ENCODE measurements around the gene ZNF777. TPM values are rescaled to one million over a fixed set of nuclear protein-coding genes. Genes with fewer than 3 reads are reported as not detected.

The ZNF777 gene
- total RNA-seq, 1 donor from 2014 or later, result 15.1 TPM

- Mint-ChIP-seq H3K27me3 (ENCODE audit: low read depth) (no peaks in the 10 kb centered on the region), H3K4me3 (ENCODE audit: unreplicated experiment) (no peak overlapping the region), H3K36me3 (ENCODE audit: low read depth) (peaks cover 31% of the 10 kb centered on the region), H3K9me3 (ENCODE audit: low read depth) (no peaks in the 10 kb centered on the region), H3K27ac (ENCODE audit: unreplicated experiment) (no peak overlapping the region), H3K4me1 (ENCODE audit: low read depth) (no peaks in the 10 kb centered on the region)
- DNase-seq (ENCODE audit: low spot score), result no peak
- TF ChIP-seq, protein P1, sequence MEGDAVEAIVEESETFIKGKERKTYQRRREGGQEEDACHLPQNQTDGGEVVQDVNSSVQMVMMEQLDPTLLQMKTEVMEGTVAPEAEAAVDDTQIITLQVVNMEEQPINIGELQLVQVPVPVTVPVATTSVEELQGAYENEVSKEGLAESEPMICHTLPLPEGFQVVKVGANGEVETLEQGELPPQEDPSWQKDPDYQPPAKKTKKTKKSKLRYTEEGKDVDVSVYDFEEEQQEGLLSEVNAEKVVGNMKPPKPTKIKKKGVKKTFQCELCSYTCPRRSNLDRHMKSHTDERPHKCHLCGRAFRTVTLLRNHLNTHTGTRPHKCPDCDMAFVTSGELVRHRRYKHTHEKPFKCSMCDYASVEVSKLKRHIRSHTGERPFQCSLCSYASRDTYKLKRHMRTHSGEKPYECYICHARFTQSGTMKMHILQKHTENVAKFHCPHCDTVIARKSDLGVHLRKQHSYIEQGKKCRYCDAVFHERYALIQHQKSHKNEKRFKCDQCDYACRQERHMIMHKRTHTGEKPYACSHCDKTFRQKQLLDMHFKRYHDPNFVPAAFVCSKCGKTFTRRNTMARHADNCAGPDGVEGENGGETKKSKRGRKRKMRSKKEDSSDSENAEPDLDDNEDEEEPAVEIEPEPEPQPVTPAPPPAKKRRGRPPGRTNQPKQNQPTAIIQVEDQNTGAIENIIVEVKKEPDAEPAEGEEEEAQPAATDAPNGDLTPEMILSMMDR (IDR thresholded peaks at IDR 0.05), result no peak
These were observed 30.7 kb downstream of the ZNF777 start for GRCh38 chr7:149430192-149430591.

DNA sequence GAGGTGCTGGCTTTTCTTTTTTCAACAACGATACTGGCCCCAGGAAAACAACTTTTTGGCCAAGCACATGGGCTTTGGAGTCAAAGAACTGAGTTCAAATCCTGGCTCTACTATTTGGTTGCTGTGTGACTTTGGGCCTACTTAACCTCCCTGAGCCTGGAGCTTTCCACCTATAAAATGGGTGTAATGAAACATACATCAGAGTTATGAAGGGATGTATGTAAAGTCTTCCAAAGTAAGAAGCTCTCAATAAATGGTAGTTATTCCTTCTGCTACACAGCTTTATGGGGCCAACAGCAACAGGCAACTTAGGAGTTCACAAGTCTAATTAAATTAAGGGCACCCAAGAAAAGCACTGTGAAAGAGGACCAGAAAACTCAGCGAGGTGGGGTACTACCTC lies 33.0 kb downstream of the ZNF777 start:
- peaks cover 24% of the 10 kb centered on the region for H3K36me3 Mint-ChIP-seq (ENCODE audit: low read depth)
- H3K9me3 Mint-ChIP-seq (ENCODE audit: low read depth), result no peaks in the 10 kb centered on the region
- TF ChIP-seq, protein P1 (IDR thresholded peaks at IDR 0.05), result no peak
- H3K4me1 Mint-ChIP-seq (ENCODE audit: low read depth), result no peaks in the 10 kb centered on the region
- H3K27me3 Mint-ChIP-seq (ENCODE audit: low read depth), result no peaks in the 10 kb centered on the region
- no peak for DNase-seq (ENCODE audit: low spot score)
- H3K4me3 Mint-ChIP-seq (ENCODE audit: unreplicated experiment), result no peak overlapping the region
- no peak overlapping the region for H3K27ac Mint-ChIP-seq (ENCODE audit: unreplicated experiment)

- TF ChIP-seq, protein P1 (IDR thresholded peaks at IDR 0.05), result no peak
- peaks cover 19% of the 10 kb centered on the region for H3K36me3 Mint-ChIP-seq (ENCODE audit: low read depth)
- H3K4me1 Mint-ChIP-seq (ENCODE audit: low read depth), result no peaks in the 10 kb centered on the region
- DNase-seq (ENCODE audit: low spot score), result no peak
- H3K4me3 Mint-ChIP-seq (ENCODE audit: unreplicated experiment), result no peak overlapping the region
- H3K27ac Mint-ChIP-seq (ENCODE audit: unreplicated experiment), result no peak overlapping the region
- no peaks in the 10 kb centered on the region for H3K9me3 Mint-ChIP-seq (ENCODE audit: low read depth)
- no peaks in the 10 kb centered on the region for H3K27me3 Mint-ChIP-seq (ENCODE audit: low read depth)
These were observed 33.7 kb downstream of the ZNF777 start for GRCh38 chr7:149427096-149427680.

- no peak for DNase-seq (ENCODE audit: low spot score)
- Mint-ChIP-seq H3K4me3 (ENCODE audit: unreplicated experiment) (no peak overlapping the region), H3K9me3 (ENCODE audit: low read depth) (no peaks in the 10 kb centered on the region), H3K27me3 (ENCODE audit: low read depth) (no peaks in the 10 kb centered on the region), H3K27ac (ENCODE audit: unreplicated experiment) (peak overlapping the region; percentile 46), H3K4me1 (ENCODE audit: low read depth) (no peaks in the 10 kb centered on the region), H3K36me3 (ENCODE audit: low read depth) (peaks cover 3% of the 10 kb centered on the region)
- TF ChIP-seq, protein P1 (IDR thresholded peaks at IDR 0.05), result no peak
These were observed 37.3 kb downstream of the ZNF777 start for GRCh38 chr7:149423449-149424110.

- TF ChIP-seq, protein P1 (IDR thresholded peaks at IDR 0.05), result no peak
- no peak overlapping the region for H3K27ac Mint-ChIP-seq (ENCODE audit: unreplicated experiment)
- H3K36me3 Mint-ChIP-seq (ENCODE audit: low read depth), result peaks cover 2% of the 10 kb centered on the region
- no peaks in the 10 kb centered on the region for H3K27me3 Mint-ChIP-seq (ENCODE audit: low read depth)
- H3K4me3 Mint-ChIP-seq (ENCODE audit: unreplicated experiment), result no peak overlapping the region
- H3K4me1 Mint-ChIP-seq (ENCODE audit: low read depth), result no peaks in the 10 kb centered on the region
- no peaks in the 10 kb centered on the region for H3K9me3 Mint-ChIP-seq (ENCODE audit: low read depth)
- no peak for DNase-seq (ENCODE audit: low spot score)
These were observed 38.0 kb downstream of the ZNF777 start for GRCh38 chr7:149422914-149423301.

Measured in chondrocyte (in vitro differentiated cells).